Heart right ventricle (tissue), 16 donors: ENCODE data around the gene CBR4. TPM values are rescaled to one million over a fixed set of nuclear protein-coding genes. Genes with fewer than 3 reads are reported as not detected.

Experiments used
- ATAC-seq, 8 donors: fragments of 200-7000 bp; cut with Tn5 transposase; one replicate each; pipeline ENCODE4 v1.9.1; 2020; ENCODE audit warnings: mild to moderate bottlenecking in 8 of 8, moderate library complexity in 8 of 8, moderate number of reproducible peaks in 1 of 8
- DNase-seq, 2 donors: peaks; one replicate each; pipeline ENCODE4 v3.0.0-alpha.2; 2020
- H3K27ac ChIP-seq, 10 donors: fragments of 200-600 bp; sonication (generic) in 2 of 10; one replicate each; pipeline versions ENCODE4 v1.5.0 to v1.8.0; 2020 to 2022; ENCODE audit warnings: mild to moderate bottlenecking in 3 of 10
- H3K27me3 ChIP-seq, 7 donors: fragments of 200-600 bp; one replicate each; pipeline ENCODE4 v1.8.0; 2021 to 2022; ENCODE audit warnings: mild to moderate bottlenecking in 2 of 7
- H3K36me3 ChIP-seq, 9 donors: fragments of 200-600 bp; sonication (generic) in 1 of 9; one replicate each; pipeline versions ENCODE4 v1.5.0 to v1.8.0; 2020 to 2022; ENCODE audit warnings: mild to moderate bottlenecking in 2 of 9
- H3K4me1 ChIP-seq, 9 donors: fragments of 200-600 bp; sonication (generic) in 1 of 9; one replicate each; pipeline versions ENCODE4 v1.5.0 to v1.8.0; 2020 to 2022; ENCODE audit warnings: mild to moderate bottlenecking in 4 of 9
- H3K4me3 ChIP-seq, 10 donors: fragments of 200-600 bp; sonication (generic) in 2 of 10; one replicate each; pipeline versions ENCODE4 v1.5.0 to v1.8.0; 2020 to 2022; ENCODE audit warnings: mild to moderate bottlenecking in 7 of 10, moderate library complexity in 2 of 10
- H3K9me3 ChIP-seq, 11 donors: fragments of 200-600 bp in 10 of 11; sonication (generic) in 2 of 11; one replicate each; pipeline versions ENCODE4 v1.5.0 to v1.8.0; 2013 to 2022; ENCODE audit warnings: mild to moderate bottlenecking in 2 of 11, control low read depth in 1 of 11, moderate library complexity in 1 of 11
- CTCF ChIP-seq, 9 donors: fragments of 200-600 bp; sonication (generic) in 2 of 9; IDR thresholded peaks; one replicate each; pipeline versions ENCODE4 v1.5.0 to v1.8.0; 2021 to 2022; ENCODE audit warnings: antibody characterized with exemption in 9 of 9, mild to moderate bottlenecking in 5 of 9, moderate library complexity in 1 of 9
- WGBS, 2 donors: extraction: QIAGEN DNeasy Blood & Tissue Kit; methylation state at CpG; one replicate each; pipeline ENCODE4 v1.1.7; 2013; ENCODE audit warnings: inconsistent platforms in 1 of 2; 5-methylcytosine and 5-hydroxymethylcytosine counted together
- intact Hi-C, 10 donors: fragments of 100-400 bp; cut with DNase I; formaldehyde crosslinking; loops; one replicate each; pipeline versions ENCODE4 v1.11.1 to v1.14.2; 2022
- polyA plus RNA-seq, 2 donors: library from polyadenylated mRNA; stranded (reverse); fragments of 200-250 nt; gene quantifications; one replicate each; pipeline ENCODE4 v1.2.3, GENCODE V29; 2013
- total RNA-seq, 10 donors: library from RNA; stranded (reverse); fragmentation: NEBNext Ultra II Directional in 3 of 10; extraction: Animal tissue kit (Norgen Biotek cat#: 25700) in 3 of 10; gene quantifications; one replicate each; pipeline versions ENCODE4 v1.2.1 to v1.2.4, GENCODE V29; 2021 to 2023
- donor health status: Arrhythmogenic right ventricular cardiomyopathy.
- donor health status: ischemic (EF 13 %, LVEDD 7.1; RV severe dilation, severe dysfunction).
- donor health status: healthy with polysubstance abuse.
- donor health status: DM: no; HTN: yes; CAD: no.
- donor health status: DM: no; HTN: no; CAD: no.
- donor health status: ischemic (EF 25% LVEDD 6.9; RV normal size, moderate dysfunction).
- donor health status: ischemic (EF 25% LVEDD 5.7; RV mildly dilated, moderate dysfunction).
- donor health status: healthy.
- donor health status: DM: yes; HTN: yes; CAD: no.
- donor health status: Ischemic cardiomyopathy.
- donor health status: ischemic (EF 35%, LVEDD 5.7; RV mildly dilated, moderate dysfunction).
- donor health status: nonischemic (EF 11% LVEDD 7.7; RV severe dilation, severe dysfunction).
- donor health status: DM: yes; HTN: yes; CAD: no.
- donor health status: PGD.
- donor health status: ischemic (EF 29% LVEDD 5.4; RV normal size, mild dysfunction).
- donor health status: nonischemic (EF 23%, LVEDD 6.1; RV moderate dilation, normal function).

Gene CBR4
- total and polyA plus RNA-seq, 12 donors, result 6.8 to 25.3 (median 22.2) TPM

DNA sequence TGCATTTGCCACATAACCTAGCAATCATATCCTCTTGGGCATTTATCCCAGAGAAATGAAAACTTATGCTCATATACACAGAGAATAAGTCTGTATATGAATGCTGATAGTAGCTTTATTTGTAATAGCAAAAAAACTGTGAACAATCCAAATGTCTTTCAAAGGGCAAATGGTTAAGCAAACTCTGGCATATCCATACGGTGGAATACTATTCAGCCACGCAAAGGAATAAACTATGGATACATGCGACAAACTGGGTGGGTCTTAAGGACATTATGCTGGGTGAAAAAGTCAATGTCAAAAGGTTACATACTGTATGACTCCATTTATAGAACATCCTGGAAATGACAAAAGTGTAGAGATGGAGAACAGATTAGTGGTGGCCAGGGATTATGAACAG is 17.6 kb upstream of the CBR4 start:
- Histone ChIP-seq H3K27me3 (peaks cover 0 to 4% (median 0%) of the 10 kb centered on the region in 7 donors), H3K36me3 (no peaks in the 10 kb centered on the region), H3K27ac (no peak overlapping the region), H3K4me1 (peaks cover 0 to 6% (median 0%) of the 10 kb centered on the region in 9 donors), H3K9me3 (peaks cover 0 to 5% (median 0%) of the 10 kb centered on the region in 11 donors), H3K4me3 (no peak overlapping the region)
- intact Hi-C loops, result loop anchor here in 8 of 10 donors (5.0 to 10.0 kb wide), 7 partner anchors 107 to 537 kb away; partner anchors contain the start of gene SH3RF1 (in 3 of the 8)
- no peak for TF ChIP-seq CTCF (IDR thresholded peaks at IDR 0.05)
- ATAC-seq, result no peak
- DNase-seq, result no peak
- WGBS, 2 donors, result 98% methylated on average over 3 of the region's 3 CpGs

- no peak for TF ChIP-seq CTCF (IDR thresholded peaks at IDR 0.05)
- intact Hi-C loops, result loop anchor here in 8 of 10 donors (5.0 to 10.0 kb wide), 7 partner anchors 110 to 540 kb away; partner anchors contain the start of gene SH3RF1 (in 3 of the 8)
- Histone ChIP-seq H3K27me3 (no peaks in the 10 kb centered on the region), H3K36me3 (no peaks in the 10 kb centered on the region), H3K4me1 (peaks cover 0 to 6% (median 0%) of the 10 kb centered on the region in 9 donors), H3K4me3 (no peak overlapping the region), H3K9me3 (peaks cover 0 to 5% (median 0%) of the 10 kb centered on the region in 11 donors), H3K27ac (no peak overlapping the region)
- DNase-seq (no peak), ATAC-seq (peak in 2 of 8 donors; percentile 16 to 31)
- 98 to 100% methylated on average over 1 of the region's 1 CpG for WGBS, 2 donors
These were observed 15.1 kb upstream of the CBR4 start for GRCh38 chr4:169025184-169025583.

- Histone ChIP-seq H3K27me3 (no peaks in the 10 kb centered on the region), H3K27ac (no peak overlapping the region), H3K4me1 (peaks cover 0 to 6% (median 0%) of the 10 kb centered on the region in 9 donors), H3K36me3 (no peaks in the 10 kb centered on the region), H3K9me3 (peaks cover 0 to 5% (median 0%) of the 10 kb centered on the region in 11 donors), H3K4me3 (no peak overlapping the region)
- intact Hi-C loops, result loop anchor here (1.0 to 10.0 kb wide), 9 partner anchors 110 to 540 kb away; partner anchors contain the start of gene SH3RF1 (in 3 of the 10)
- ATAC-seq (peak; percentile 72 to 92 (median 86)), DNase-seq (peak in 1 of 2 donors; percentile 34)
- TF ChIP-seq CTCF (IDR thresholded peaks at IDR 0.05), result peak; percentile 27 to 77 (median 64)
- WGBS, 2 donors, result 16 to 27% methylated on average over 2 of the region's 2 CpGs
These were observed 14.7 kb upstream of the CBR4 start for GRCh38 chr4:169024762-169025161.

GRCh38 chr4:169018406-169018805 is 8.4 kb upstream of the CBR4 start:
- no peak overlapping the region for H3K27ac ChIP-seq
- no peak for ATAC-seq
- TF ChIP-seq CTCF (IDR thresholded peaks at IDR 0.05), result no peak
- intact Hi-C loops, result loop anchor here in 1 of 10 donors (10.0 kb wide), 1 partner anchor 546 kb away; no protein-coding TSS in a partner anchor
- no peaks in the 10 kb centered on the region for H3K9me3 ChIP-seq
- no peak for DNase-seq
- H3K4me3 ChIP-seq, result no peak overlapping the region
- 85 to 89% methylated on average over 1 of the region's 1 CpG for WGBS, 2 donors
- no peaks in the 10 kb centered on the region for H3K27me3 ChIP-seq
- no peaks in the 10 kb centered on the region for H3K36me3 ChIP-seq
- peaks cover 0 to 15% (median 6%) of the 10 kb centered on the region in 9 donors for H3K4me1 ChIP-seq
